Endometrium (tissue), 2 donors: ENCODE data around the gene KCNQ5.
"Not testable (repeated sequence)": the region's sequence is repeated elsewhere in the genome, so short reads cannot be mapped to it uniquely, and the experiment has no call there.

ENCODE experiments used
- FAIRE-seq: peaks from 2 replicates; lab custom pipeline; 2012; peaks lifted over from hg19 to GRCh38; lab: Jason Lieb, UNC
- donor health status: control.
- donor health status: control.

Gene KCNQ5

GRCh38 chr6:72849346-72849745 lies 227.5 kb downstream of the KCNQ5 start:
- FAIRE-seq = no peak

- no peak for FAIRE-seq
These were observed 228.2 kb downstream of the KCNQ5 start for GRCh38 chr6:72850040-72850439.

- no peak for FAIRE-seq
These were observed 228.6 kb downstream of the KCNQ5 start for GRCh38 chr6:72850469-72850868.

- no peak for FAIRE-seq
These were observed 233.6 kb downstream of the KCNQ5 start for GRCh38 chr6:72855471-72855870.

GRCh38 chr6:72856801-72857200 lies 234.9 kb downstream of the KCNQ5 start:
- FAIRE-seq = no peak

GRCh38 chr6:72857791-72858585 lies 236.1 kb downstream of the KCNQ5 start:
- no peak for FAIRE-seq

- FAIRE-seq = no peak
These were observed 239.2 kb downstream of the KCNQ5 start for GRCh38 chr6:72861059-72861458.

- FAIRE-seq = no peak
These were observed 240.1 kb downstream of the KCNQ5 start for GRCh38 chr6:72861935-72862432.

- no peak for FAIRE-seq
These were observed 241.3 kb downstream of the KCNQ5 start for GRCh38 chr6:72863131-72863530.

- no peak for FAIRE-seq
These were observed 242.4 kb downstream of the KCNQ5 start for GRCh38 chr6:72864236-72864635.

- no peak for FAIRE-seq
These were observed 242.9 kb downstream of the KCNQ5 start for GRCh38 chr6:72864799-72865198.

GRCh38 chr6:72865467-72865866 lies 243.6 kb downstream of the KCNQ5 start:
- no peak for FAIRE-seq

- FAIRE-seq = no peak
These were observed 247.8 kb downstream of the KCNQ5 start for GRCh38 chr6:72869621-72870020.

- FAIRE-seq = no peak
These were observed 251.6 kb downstream of the KCNQ5 start for GRCh38 chr6:72873433-72873832.

- FAIRE-seq = peak; percentile 31
These were observed 254.4 kb downstream of the KCNQ5 start for GRCh38 chr6:72876256-72876655.

GRCh38 chr6:72886170-72886569 lies 264.3 kb downstream of the KCNQ5 start:
- no peak for FAIRE-seq

GRCh38 chr6:72890233-72890632 lies 268.4 kb downstream of the KCNQ5 start:
- FAIRE-seq = no peak

- no peak for FAIRE-seq
These were observed 268.8 kb downstream of the KCNQ5 start for GRCh38 chr6:72890671-72891070.

GRCh38 chr6:72892901-72893300 lies 271.0 kb downstream of the KCNQ5 start:
- no peak for FAIRE-seq

GRCh38 chr6:72894091-72894490 lies 272.2 kb downstream of the KCNQ5 start:
- no peak for FAIRE-seq

GRCh38 chr6:72898313-72898712 lies 276.4 kb downstream of the KCNQ5 start:
- not testable (repeated sequence) for FAIRE-seq

GRCh38 chr6:72905705-72906478 lies 284.0 kb downstream of the KCNQ5 start:
- FAIRE-seq = no peak

GRCh38 chr6:72911463-72912155 lies 289.7 kb downstream of the KCNQ5 start:
- FAIRE-seq = no peak
